HEK293 (cell line): Measurements from ENCODE around the gene NEAT1.

Experiments
- CTCF ChIA-PET: fragments of 350-600 bp; formaldehyde crosslinking; extraction: SDS; loops from one replicate; lab custom pipeline; 2021; ENCODE audit warnings: antibody characterized with exemption; lab: Yijun Ruan, JAX
- POLR2A ChIA-PET: fragments of 300-600 bp; formaldehyde crosslinking; extraction: SDS; loops from one replicate; lab custom pipeline; 2020; ENCODE audit warnings: antibody characterized with exemption, inconsistent platforms; lab: Yijun Ruan, JAX
- H3K27ac ChIP-seq: fragments of 200-500 bp; sonication (Bioruptor generic); 2 replicates; pipeline ENCODE4 v1.5.1; 2014; ENCODE audit warnings: low read depth, low read length, control low read depth, inconsistent platforms; ENCODE audit errors: extremely low read depth
- H3K36me3 ChIP-seq, 2 experiments: fragments of 200-500 bp in 1 of 2; sonication (Bioruptor generic) in 1 of 2; 1 replicate in 1 of 2; 2 replicates in 1 of 2; pipeline ENCODE4 v1.5.1; 2014 to 2017; ENCODE audit warnings: inconsistent platforms in 2 of 2, low read length in 2 of 2; ENCODE audit not compliant: control insufficient read depth in 2 of 2, insufficient read depth in 1 of 2
- H3K4me1 ChIP-seq: fragments of 200-500 bp; sonication (Bioruptor generic); 2 replicates; pipeline ENCODE4 v1.5.1; 2014; ENCODE audit warnings: mild to moderate bottlenecking, low read length, inconsistent platforms; ENCODE audit not compliant: control insufficient read depth, insufficient read depth
- H3K4me3 ChIP-seq: 2 replicates; pipeline ENCODE4 v1.5.1; 2011; ENCODE audit warnings: low read depth, mild to moderate bottlenecking, control low read depth, low read length, moderate library complexity
- H3K9me3 ChIP-seq: fragments of 200-500 bp; sonication (Bioruptor generic); 2 replicates; pipeline ENCODE4 v1.5.1; 2014; ENCODE audit warnings: low read depth, low read length, inconsistent platforms; ENCODE audit not compliant: control insufficient read depth, insufficient read depth
- CTCF ChIP-seq: fragments of 450-650 bp; formaldehyde crosslinking; IDR thresholded peaks from 2 replicates; pipeline ENCODE4 v1.5.1; 2016; ENCODE audit warnings: missing biosample characterization, missing genetic modification characterization
- PRDM6 ChIP-seq: fragments of 450-650 bp; formaldehyde crosslinking; IDR thresholded peaks from 2 replicates; pipeline ENCODE4 v1.5.1; 2017; ENCODE audit warnings: missing biosample characterization, missing genetic modification characterization
- WT1 ChIP-seq: fragments of 450-650 bp; formaldehyde crosslinking; IDR thresholded peaks from 2 replicates; pipeline ENCODE4 v1.5.1; 2016; ENCODE audit warnings: missing biosample characterization, missing genetic modification characterization
- ZBTB17 ChIP-seq: fragments of 450-650 bp; formaldehyde crosslinking; IDR thresholded peaks from 2 replicates; pipeline ENCODE4 v1.5.1; 2016; ENCODE audit warnings: missing biosample characterization, missing genetic modification characterization
- ZEB2 ChIP-seq: fragments of 450-650 bp; formaldehyde crosslinking; IDR thresholded peaks from 2 replicates; pipeline ENCODE4 v1.5.1; 2016; ENCODE audit warnings: missing biosample characterization, missing genetic modification characterization
- ZNF10 ChIP-seq: fragments of 450-650 bp; formaldehyde crosslinking; IDR thresholded peaks from 2 replicates; pipeline ENCODE4 v1.5.1; 2017; ENCODE audit warnings: missing biosample characterization, missing genetic modification characterization
- ZNF132 ChIP-seq: fragments of 450-650 bp; formaldehyde crosslinking; IDR thresholded peaks from 2 replicates; pipeline ENCODE4 v1.5.1; 2017; ENCODE audit warnings: missing biosample characterization, missing genetic modification characterization, borderline replicate concordance
- ZNF146 ChIP-seq: fragments of 450-650 bp; formaldehyde crosslinking; IDR thresholded peaks from 2 replicates; pipeline ENCODE4 v1.5.1; 2016; ENCODE audit warnings: missing biosample characterization, missing genetic modification characterization
- ZNF155 ChIP-seq: fragments of 450-650 bp; formaldehyde crosslinking; IDR thresholded peaks from 2 replicates; pipeline ENCODE4 v1.5.1; 2016; ENCODE audit warnings: missing biosample characterization, missing genetic modification characterization
- ZNF292 ChIP-seq: fragments of 450-650 bp; formaldehyde crosslinking; IDR thresholded peaks from 2 replicates; pipeline ENCODE4 v1.5.1; 2016; ENCODE audit warnings: low read depth, missing biosample characterization, missing genetic modification characterization, borderline replicate concordance
- ZNF426 ChIP-seq: fragments of 450-650 bp; formaldehyde crosslinking; IDR thresholded peaks from 2 replicates; pipeline ENCODE4 v1.5.1; 2017; ENCODE audit warnings: missing biosample characterization, missing genetic modification characterization, mild to moderate bottlenecking, inconsistent platforms, moderate library complexity
- ZNF530 ChIP-seq: fragments of 450-650 bp; formaldehyde crosslinking; IDR thresholded peaks from 2 replicates; pipeline ENCODE4 v1.5.1; 2016; ENCODE audit warnings: low read depth, missing biosample characterization, missing genetic modification characterization
- ZNF571 ChIP-seq: fragments of 450-650 bp; formaldehyde crosslinking; IDR thresholded peaks from 2 replicates; pipeline ENCODE4 v1.5.0; 2017; ENCODE audit warnings: missing biosample characterization, missing genetic modification characterization
- ZNF654 ChIP-seq: fragments of 450-650 bp; formaldehyde crosslinking; IDR thresholded peaks from 2 replicates; pipeline ENCODE4 v1.5.1; 2016; ENCODE audit warnings: low read depth, missing biosample characterization, missing genetic modification characterization
- ZNF76 ChIP-seq: fragments of 450-650 bp; formaldehyde crosslinking; IDR thresholded peaks from 2 replicates; pipeline ENCODE4; 2016; ENCODE audit warnings: low read depth, missing biosample characterization, missing genetic modification characterization, borderline replicate concordance
- ZSCAN16 ChIP-seq: fragments of 450-650 bp; formaldehyde crosslinking; IDR thresholded peaks from 2 replicates; pipeline ENCODE4 v1.5.1; 2016; ENCODE audit warnings: missing biosample characterization, missing genetic modification characterization
- ZSCAN4 ChIP-seq: fragments of 450-650 bp; formaldehyde crosslinking; IDR thresholded peaks from 2 replicates; pipeline ENCODE4 v1.5.1; 2017; ENCODE audit warnings: missing biosample characterization, missing genetic modification characterization
- TF ChIP-seq, protein P1 (sequence below): fragments of 450-650 bp; formaldehyde crosslinking; IDR thresholded peaks from 2 replicates; pipeline ENCODE4 v1.5.1; 2016; ENCODE audit warnings: missing biosample characterization, missing genetic modification characterization
- TF ChIP-seq, protein P2 (sequence below): fragments of 450-650 bp; formaldehyde crosslinking; IDR thresholded peaks from 2 replicates; pipeline ENCODE4 v1.5.1; 2016; ENCODE audit warnings: missing biosample characterization, missing genetic modification characterization
- TF ChIP-seq, protein P3 (sequence below): fragments of 450-650 bp; formaldehyde crosslinking; IDR thresholded peaks from 2 replicates; pipeline ENCODE4 v1.5.1; 2016; ENCODE audit warnings: missing biosample characterization, missing genetic modification characterization

Gene NEAT1

GRCh38 chr11:65432686-65433582 lies 10.3 kb downstream of the NEAT1 start:
- peak; percentile 73 for TF ChIP-seq ZNF10 (tag by site-specific recombination)
- TF ChIP-seq ZNF146 (tag by site-specific recombination): peak; percentile 65; the same call in 1 of the 2 replicates
- TF ChIP-seq, protein P1, sequence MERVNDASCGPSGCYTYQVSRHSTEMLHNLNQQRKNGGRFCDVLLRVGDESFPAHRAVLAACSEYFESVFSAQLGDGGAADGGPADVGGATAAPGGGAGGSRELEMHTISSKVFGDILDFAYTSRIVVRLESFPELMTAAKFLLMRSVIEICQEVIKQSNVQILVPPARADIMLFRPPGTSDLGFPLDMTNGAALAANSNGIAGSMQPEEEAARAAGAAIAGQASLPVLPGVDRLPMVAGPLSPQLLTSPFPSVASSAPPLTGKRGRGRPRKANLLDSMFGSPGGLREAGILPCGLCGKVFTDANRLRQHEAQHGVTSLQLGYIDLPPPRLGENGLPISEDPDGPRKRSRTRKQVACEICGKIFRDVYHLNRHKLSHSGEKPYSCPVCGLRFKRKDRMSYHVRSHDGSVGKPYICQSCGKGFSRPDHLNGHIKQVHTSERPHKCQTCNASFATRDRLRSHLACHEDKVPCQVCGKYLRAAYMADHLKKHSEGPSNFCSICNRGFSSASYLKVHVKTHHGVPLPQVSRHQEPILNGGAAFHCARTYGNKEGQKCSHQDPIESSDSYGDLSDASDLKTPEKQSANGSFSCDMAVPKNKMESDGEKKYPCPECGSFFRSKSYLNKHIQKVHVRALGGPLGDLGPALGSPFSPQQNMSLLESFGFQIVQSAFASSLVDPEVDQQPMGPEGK (tag by site-specific recombination): peak; percentile 20; the same call in 1 of the 2 replicates
- TF ChIP-seq ZNF132 (tag by site-specific recombination): no peak
- no peak for TF ChIP-seq ZEB2 (tag by site-specific recombination)
- no peak for TF ChIP-seq WT1 (tag by site-specific recombination)
- peak; percentile 38 for TF ChIP-seq ZNF654
- 0 out of 2 replicates have a peak, but pooled peaks have one; percentile 18 for TF ChIP-seq PRDM6 (tag by site-specific recombination)
- CTCF ChIA-PET: interaction anchor here (0.6 to 1.4 kb wide), 9 partner anchors 8 to 158 kb away, joined by 3 to 7 read pairs (median 4); no protein-coding TSS in a partner anchor
- H3K27ac ChIP-seq: no peak overlapping the region
- peaks cover 0 to 46% of the 10 kb centered on the region in 2 experiments; a peak in 1 of 3 replicates for H3K36me3 ChIP-seq
- POLR2A ChIA-PET: interaction anchor here (0.7 to 5.0 kb wide), 6 partner anchors 9 to 51 kb away, joined by 3 to 39 read pairs (median 3); partner anchors contain the start of gene NEAT1
- no peak overlapping the region for H3K4me3 ChIP-seq
- no peaks in the 10 kb centered on the region for H3K9me3 ChIP-seq
- no peaks in the 10 kb centered on the region for H3K4me1 ChIP-seq

DNA sequence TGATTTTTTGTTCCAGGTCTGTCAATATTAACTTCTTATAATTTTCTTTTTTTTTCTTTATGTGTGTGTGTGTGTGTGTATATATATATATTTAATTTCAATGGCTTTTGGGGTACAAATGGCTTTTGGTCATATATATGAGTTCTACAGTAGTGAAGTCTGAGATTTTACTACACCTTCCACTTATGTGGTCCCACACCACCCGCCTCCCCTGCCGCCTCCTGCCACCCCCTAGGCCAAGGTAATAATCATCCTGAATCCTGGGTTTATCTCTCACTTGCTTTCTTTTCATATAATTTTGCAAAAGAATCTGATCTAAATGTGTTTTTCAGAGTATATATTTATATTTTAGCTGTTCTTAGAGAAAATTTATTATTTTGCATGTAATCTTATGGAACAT lies 11.1 kb downstream of the NEAT1 start:
- TF ChIP-seq ZNF292 (tag by site-specific recombination) (no peak), ZSCAN4 (tag by site-specific recombination) (no peak), ZNF155 (no peak), ZBTB17 (no peak), ZNF530 (tag by site-specific recombination) (no peak), ZSCAN16 (tag by site-specific recombination) (no peak), ZNF571 (no peak), CTCF (tag by site-specific recombination) (no peak), ZNF76 (tag by site-specific recombination) (no peak), ZNF426 (no peak)
- TF ChIP-seq, protein P2, sequence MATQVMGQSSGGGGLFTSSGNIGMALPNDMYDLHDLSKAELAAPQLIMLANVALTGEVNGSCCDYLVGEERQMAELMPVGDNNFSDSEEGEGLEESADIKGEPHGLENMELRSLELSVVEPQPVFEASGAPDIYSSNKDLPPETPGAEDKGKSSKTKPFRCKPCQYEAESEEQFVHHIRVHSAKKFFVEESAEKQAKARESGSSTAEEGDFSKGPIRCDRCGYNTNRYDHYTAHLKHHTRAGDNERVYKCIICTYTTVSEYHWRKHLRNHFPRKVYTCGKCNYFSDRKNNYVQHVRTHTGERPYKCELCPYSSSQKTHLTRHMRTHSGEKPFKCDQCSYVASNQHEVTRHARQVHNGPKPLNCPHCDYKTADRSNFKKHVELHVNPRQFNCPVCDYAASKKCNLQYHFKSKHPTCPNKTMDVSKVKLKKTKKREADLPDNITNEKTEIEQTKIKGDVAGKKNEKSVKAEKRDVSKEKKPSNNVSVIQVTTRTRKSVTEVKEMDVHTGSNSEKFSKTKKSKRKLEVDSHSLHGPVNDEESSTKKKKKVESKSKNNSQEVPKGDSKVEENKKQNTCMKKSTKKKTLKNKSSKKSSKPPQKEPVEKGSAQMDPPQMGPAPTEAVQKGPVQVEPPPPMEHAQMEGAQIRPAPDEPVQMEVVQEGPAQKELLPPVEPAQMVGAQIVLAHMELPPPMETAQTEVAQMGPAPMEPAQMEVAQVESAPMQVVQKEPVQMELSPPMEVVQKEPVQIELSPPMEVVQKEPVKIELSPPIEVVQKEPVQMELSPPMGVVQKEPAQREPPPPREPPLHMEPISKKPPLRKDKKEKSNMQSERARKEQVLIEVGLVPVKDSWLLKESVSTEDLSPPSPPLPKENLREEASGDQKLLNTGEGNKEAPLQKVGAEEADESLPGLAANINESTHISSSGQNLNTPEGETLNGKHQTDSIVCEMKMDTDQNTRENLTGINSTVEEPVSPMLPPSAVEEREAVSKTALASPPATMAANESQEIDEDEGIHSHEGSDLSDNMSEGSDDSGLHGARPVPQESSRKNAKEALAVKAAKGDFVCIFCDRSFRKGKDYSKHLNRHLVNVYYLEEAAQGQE: no peak
- TF ChIP-seq, protein P3, sequence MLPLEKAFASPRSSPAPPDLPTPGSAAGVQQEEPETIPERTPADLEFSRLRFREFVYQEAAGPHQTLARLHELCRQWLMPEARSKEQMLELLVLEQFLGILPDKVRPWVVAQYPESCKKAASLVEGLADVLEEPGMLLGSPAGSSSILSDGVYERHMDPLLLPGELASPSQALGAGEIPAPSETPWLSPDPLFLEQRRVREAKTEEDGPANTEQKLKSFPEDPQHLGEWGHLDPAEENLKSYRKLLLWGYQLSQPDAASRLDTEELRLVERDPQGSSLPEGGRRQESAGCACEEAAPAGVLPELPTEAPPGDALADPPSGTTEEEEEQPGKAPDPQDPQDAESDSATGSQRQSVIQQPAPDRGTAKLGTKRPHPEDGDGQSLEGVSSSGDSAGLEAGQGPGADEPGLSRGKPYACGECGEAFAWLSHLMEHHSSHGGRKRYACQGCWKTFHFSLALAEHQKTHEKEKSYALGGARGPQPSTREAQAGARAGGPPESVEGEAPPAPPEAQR (tag by site-specific recombination): no peak
- TF ChIP-seq, all 188 proteins: peak for 0
- H3K4me3 ChIP-seq: no peak overlapping the region
- H3K36me3 ChIP-seq: peaks cover 0 to 45% of the 10 kb centered on the region in 2 experiments; a peak in 1 of 3 replicates
- CTCF ChIA-PET: interaction anchor here (1.0 kb wide), 1 partner anchor 47 kb away, joined by 3 read pairs; no protein-coding TSS in a partner anchor
- POLR2A ChIA-PET: interaction anchor here (0.6 to 5.0 kb wide), 2 partner anchors 11 to 55 kb away, joined by 3 to 39 read pairs; partner anchors contain the start of gene NEAT1
- no peak overlapping the region for H3K27ac ChIP-seq
- H3K9me3 ChIP-seq: no peaks in the 10 kb centered on the region
- no peaks in the 10 kb centered on the region for H3K4me1 ChIP-seq
